Measurements from ENCODE around the gene KBTBD4. TPM values are rescaled to one million over a fixed set of nuclear protein-coding genes. Genes with fewer than 3 reads are reported as not detected.

Gene KBTBD4
- total RNA-seq, 1 experiment from 2014 or later, result 15.9 TPM

- H2AFZ ChIP-seq (ENCODE audit: low read length), result no peak overlapping the region
- Mint-ChIP-seq H3K27me3 (ENCODE audit: low read depth) (no peaks in the 10 kb centered on the region), H3K4me1 (peaks cover 27 to 28% of the 10 kb centered on the region in 2 experiments), H3K36me3 (ENCODE audit: insufficient read depth in 1 of 3, low read depth in 3 of 3) (peaks cover 3 to 20% (median 11%) of the 10 kb centered on the region in 3 experiments; a peak in 6 of 7 replicates), H3K4me3 (no peak overlapping the region), H3K27ac (peak overlapping the region; percentile 41 to 74 (median 73)), H3K9me3 (no peaks in the 10 kb centered on the region)
- H4K91ac ChIP-seq (ENCODE audit: insufficient read length, low read depth, low read length), result no peak overlapping the region
- H3K27ac ChIP-seq (ENCODE audit: insufficient read length, low read depth, low read length), result no peak overlapping the region
- H3K14ac ChIP-seq (ENCODE audit: insufficient read depth, low read length), result no peak overlapping the region
- H3K79me2 ChIP-seq (ENCODE audit: insufficient read depth, low read length), result peaks cover 68% of the 10 kb centered on the region; the same call in 1 of the 2 replicates
- peaks cover 3% of the 10 kb centered on the region for H3K79me1 ChIP-seq (ENCODE audit: insufficient read depth, low read depth, low read length, poor library complexity, severe bottlenecking)
- H3T11ph ChIP-seq (ENCODE audit: low read length), result no peak overlapping the region
- H4K5ac ChIP-seq (ENCODE audit: insufficient read length, low read depth, low read length), result no peak overlapping the region
- no peak overlapping the region for H2BK20ac ChIP-seq (ENCODE audit: low read depth, low read length, poor library complexity, severe bottlenecking)
- H3K4me2 ChIP-seq (ENCODE audit: insufficient read depth, insufficient read length, low read length), result no peak overlapping the region
- H3K18ac ChIP-seq (ENCODE audit: insufficient read length, low read depth, low read length), result no peak overlapping the region
- WGBS (ENCODE audit: extremely low coverage, insufficient read length, low lambda C conversion rate), result no CpG with 5 or more reads among the region's 10 CpGs
- H3K4me1 ChIP-seq (ENCODE audit: insufficient read depth, low read length), result peaks cover 4% of the 10 kb centered on the region; the same call in 1 of the 2 replicates
- H4K8ac ChIP-seq (replicated peaks; ENCODE audit: insufficient read length, low read depth, low read length), result no peak overlapping the region
- no peak overlapping the region for H2BK120ac ChIP-seq (ENCODE audit: low read depth, low read length, poor library complexity, severe bottlenecking)
- H3K27me3 ChIP-seq (ENCODE audit: insufficient read depth, low read length), result no peaks in the 10 kb centered on the region
- no peak for DNase-seq
- H3K23me2 ChIP-seq (ENCODE audit: insufficient read length, low read depth, low read length, poor library complexity, severe bottlenecking), result no peaks in the 10 kb centered on the region
- no peak overlapping the region for H2AK5ac ChIP-seq (ENCODE audit: insufficient read length, low read length)
- H4K20me1 ChIP-seq (ENCODE audit: control insufficient read depth, insufficient read depth, insufficient read length), result no peaks in the 10 kb centered on the region
- H3K23ac ChIP-seq (ENCODE audit: insufficient read length, low read depth, low read length), result no peak overlapping the region
- TF ChIP-seq CTCF (conservative IDR thresholded peaks at IDR 0.05), result no peak
- H2BK15ac ChIP-seq (ENCODE audit: low read depth, low read length), result no peak overlapping the region
- H2BK12ac ChIP-seq (ENCODE audit: insufficient read length, low read depth, low read length), result no peak overlapping the region
- no peak overlapping the region for H3K56ac ChIP-seq (ENCODE audit: insufficient read length, low read depth, low read length)
- no peaks in the 10 kb centered on the region for H3K9me3 ChIP-seq (ENCODE audit: control insufficient read depth, low read depth, low read length)
- H2BK5ac ChIP-seq (ENCODE audit: insufficient read length, low read length), result no peak overlapping the region
- no peak overlapping the region for H3K4ac ChIP-seq (ENCODE audit: low read depth, low read length)
- H3K9ac ChIP-seq (ENCODE audit: extremely low read depth, insufficient read length, low read length), result no peak overlapping the region
Measured at GRCh38 chr11:47538741-47539565, 39.8 kb downstream of the KBTBD4 start.
